Esophagus muscularis mucosa (tissue), 4 donors: ENCODE results near the gene NFYA.

Experiments
- EP300 ChIP-seq: sonication (generic); formaldehyde crosslinking; IDR thresholded peaks from one replicate; pipeline ENCODE4 v1.6.1; 2017; ENCODE audit warnings: antibody characterized with exemption
- POLR2AphosphoS5 ChIP-seq, 2 donors: sonication (generic); formaldehyde crosslinking; IDR thresholded peaks; one replicate each; pipeline ENCODE4 v1.6.1; 2017; ENCODE audit warnings: antibody characterized with exemption in 2 of 2
- TF ChIP-seq, protein P1 (sequence below), 3 experiments: fragments of 200-600 bp in 2 of 3; fragments of 450-650 bp in 1 of 3; sonication (generic) in 2 of 3; IDR thresholded peaks; one replicate each; pipeline ENCODE4 v1.5.1; 2017 to 2019; ENCODE audit warnings: antibody characterized with exemption in 3 of 3, mild to moderate bottlenecking in 2 of 3, moderate library complexity in 1 of 3

DNA sequence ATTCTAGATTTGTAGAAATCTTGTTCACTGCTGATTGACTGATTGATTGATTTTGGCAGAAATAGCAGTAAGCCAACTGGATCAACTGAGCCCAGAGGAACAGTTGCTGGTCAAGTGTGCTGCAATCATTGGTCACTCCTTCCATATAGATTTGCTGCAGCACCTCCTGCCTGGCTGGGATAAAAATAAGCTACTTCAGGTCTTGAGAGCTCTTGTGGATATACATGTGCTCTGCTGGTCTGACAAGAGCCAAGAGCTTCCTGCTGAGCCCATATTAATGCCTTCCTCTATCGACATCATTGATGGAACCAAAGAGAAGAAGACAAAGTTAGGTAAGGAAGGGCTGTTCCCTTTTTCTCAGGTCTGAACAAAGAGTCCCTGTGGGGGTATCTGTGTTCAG is 50.1 kb downstream of the NFYA start:
- TF ChIP-seq POLR2AphosphoS5 (IDR thresholded peaks at IDR 0.05) (no peak), EP300 (no peak)
- TF ChIP-seq, protein P1, sequence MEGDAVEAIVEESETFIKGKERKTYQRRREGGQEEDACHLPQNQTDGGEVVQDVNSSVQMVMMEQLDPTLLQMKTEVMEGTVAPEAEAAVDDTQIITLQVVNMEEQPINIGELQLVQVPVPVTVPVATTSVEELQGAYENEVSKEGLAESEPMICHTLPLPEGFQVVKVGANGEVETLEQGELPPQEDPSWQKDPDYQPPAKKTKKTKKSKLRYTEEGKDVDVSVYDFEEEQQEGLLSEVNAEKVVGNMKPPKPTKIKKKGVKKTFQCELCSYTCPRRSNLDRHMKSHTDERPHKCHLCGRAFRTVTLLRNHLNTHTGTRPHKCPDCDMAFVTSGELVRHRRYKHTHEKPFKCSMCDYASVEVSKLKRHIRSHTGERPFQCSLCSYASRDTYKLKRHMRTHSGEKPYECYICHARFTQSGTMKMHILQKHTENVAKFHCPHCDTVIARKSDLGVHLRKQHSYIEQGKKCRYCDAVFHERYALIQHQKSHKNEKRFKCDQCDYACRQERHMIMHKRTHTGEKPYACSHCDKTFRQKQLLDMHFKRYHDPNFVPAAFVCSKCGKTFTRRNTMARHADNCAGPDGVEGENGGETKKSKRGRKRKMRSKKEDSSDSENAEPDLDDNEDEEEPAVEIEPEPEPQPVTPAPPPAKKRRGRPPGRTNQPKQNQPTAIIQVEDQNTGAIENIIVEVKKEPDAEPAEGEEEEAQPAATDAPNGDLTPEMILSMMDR (IDR thresholded peaks at IDR 0.05), result no peak
